BE2C (cell line): ENCODE data around the gene RAPGEF6.

ENCODE experiments used
- DNase-seq: peaks from one replicate; pipeline ENCODE4 v3.0.0-alpha.2; 2020
- H3K27me3 ChIP-seq: fragments of 250-450 bp; sonication (Bioruptor Pico); 2 replicates; pipeline ENCODE4 v1.5.1; 2020; ENCODE audit warnings: mild to moderate bottlenecking
- H3K36me3 ChIP-seq: fragments of 250-450 bp; sonication (Bioruptor Pico); 2 replicates; pipeline ENCODE4 v1.5.1; 2020; ENCODE audit warnings: mild to moderate bottlenecking
- H3K4me1 ChIP-seq: fragments of 250-450 bp; sonication (Bioruptor Pico); 2 replicates; pipeline ENCODE4 v1.5.1; 2020
- H3K4me3 ChIP-seq: 2 replicates; pipeline ENCODE4 v1.5.1; 2011; ENCODE audit warnings: low read depth, low read length
- H3K9me3 ChIP-seq: fragments of 250-450 bp; sonication (Bioruptor Pico); 2 replicates; pipeline ENCODE4 v1.5.1; 2020
- CTCF ChIP-seq: IDR thresholded peaks from 2 replicates; pipeline ENCODE4 v1.5.1; 2012; ENCODE audit warnings: mild to moderate bottlenecking, low read depth, low read length

RAPGEF6 gene

GRCh38 chr5:131533836-131534235, 101.2 kb downstream of the RAPGEF6 start:
- TF ChIP-seq CTCF = peak; percentile 60
- DNase-seq = no peak
- H3K4me3 ChIP-seq = no peak overlapping the region
- no peaks in the 10 kb centered on the region for H3K9me3 ChIP-seq
- H3K36me3 ChIP-seq = no peaks in the 10 kb centered on the region
- H3K4me1 ChIP-seq = peaks cover 34% of the 10 kb centered on the region
- H3K27me3 ChIP-seq = no peaks in the 10 kb centered on the region

GRCh38 chr5:131532031-131532640, 102.9 kb downstream of the RAPGEF6 start:
- H3K9me3 ChIP-seq = no peaks in the 10 kb centered on the region
- no peaks in the 10 kb centered on the region for H3K27me3 ChIP-seq
- no peaks in the 10 kb centered on the region for H3K36me3 ChIP-seq
- H3K4me3 ChIP-seq = peak overlapping the region; percentile 45
- DNase-seq = peak; percentile 49
- peaks cover 34% of the 10 kb centered on the region for H3K4me1 ChIP-seq
- TF ChIP-seq CTCF = no peak

- no peaks in the 10 kb centered on the region for H3K27me3 ChIP-seq
- TF ChIP-seq CTCF = no peak
- H3K4me3 ChIP-seq = no peak overlapping the region
- peaks cover 29% of the 10 kb centered on the region for H3K4me1 ChIP-seq
- no peaks in the 10 kb centered on the region for H3K9me3 ChIP-seq
- no peaks in the 10 kb centered on the region for H3K36me3 ChIP-seq
- DNase-seq = no peak
Observed at GRCh38 chr5:131530706-131531331, 104.2 kb downstream of the RAPGEF6 start.

GRCh38 chr5:131528682-131529081, 106.3 kb downstream of the RAPGEF6 start:
- Histone ChIP-seq H3K9me3 (no peaks in the 10 kb centered on the region), H3K36me3 (no peaks in the 10 kb centered on the region), H3K4me3 (no peak overlapping the region), H3K4me1 (peaks cover 30% of the 10 kb centered on the region), H3K27me3 (no peaks in the 10 kb centered on the region)
- DNase-seq = no peak
- TF ChIP-seq CTCF = no peak

GRCh38 chr5:131525805-131526204, 109.2 kb downstream of the RAPGEF6 start:
- no peak for DNase-seq
- TF ChIP-seq CTCF = no peak
- H3K36me3 ChIP-seq = no peaks in the 10 kb centered on the region
- no peak overlapping the region for H3K4me3 ChIP-seq
- H3K27me3 ChIP-seq = no peaks in the 10 kb centered on the region
- H3K9me3 ChIP-seq = no peaks in the 10 kb centered on the region
- peaks cover 34% of the 10 kb centered on the region for H3K4me1 ChIP-seq

GRCh38 chr5:131524431-131524830, 110.6 kb downstream of the RAPGEF6 start:
- no peak for TF ChIP-seq CTCF
- no peaks in the 10 kb centered on the region for H3K9me3 ChIP-seq
- H3K27me3 ChIP-seq = no peaks in the 10 kb centered on the region
- H3K4me1 ChIP-seq = peaks cover 31% of the 10 kb centered on the region
- DNase-seq = peak; percentile 19
- H3K36me3 ChIP-seq = peaks cover 4% of the 10 kb centered on the region; the same call in 1 of the 2 replicates
- H3K4me3 ChIP-seq = no peak overlapping the region
